ENCODE data around the gene GMDS. TPM values are rescaled to one million over a fixed set of nuclear protein-coding genes. Genes with fewer than 3 reads are reported as not detected.

Gene GMDS
- total and polyA plus RNA-seq, 2 of the 4 experiments (the other 2 are of a cell fraction): 7.3 to 21.9 TPM

DNA sequence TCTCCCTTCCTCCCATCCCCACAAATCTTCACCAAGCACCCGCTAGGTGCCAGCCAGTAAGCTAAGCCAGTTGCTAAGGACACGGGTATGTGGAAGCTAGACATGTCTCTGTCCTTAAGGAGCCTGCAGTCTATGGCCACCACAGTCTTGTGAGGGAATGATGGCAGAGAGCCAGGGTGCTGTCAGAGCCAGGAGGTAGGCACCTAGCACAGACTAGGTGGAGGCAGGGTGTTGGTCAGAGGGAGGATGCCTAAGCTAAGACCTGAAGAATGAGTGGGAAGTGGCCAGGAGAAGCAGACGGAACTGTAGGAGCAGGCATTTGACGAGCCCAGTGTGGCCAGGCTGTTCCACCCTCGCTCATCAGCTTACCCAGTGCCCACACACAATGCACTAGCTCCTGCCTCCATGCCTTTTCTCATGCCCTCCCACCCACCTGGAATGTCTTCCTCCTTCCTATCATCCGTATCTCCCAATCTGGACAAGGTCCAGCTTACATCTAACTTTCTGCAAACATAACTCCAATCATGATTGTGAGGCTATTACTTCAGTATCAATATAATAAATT, 510.1 kb downstream of the GMDS start:
- H3K9me3 ChIP-seq (ENCODE audit: control insufficient read depth, insufficient read depth, low read length): no peaks in the 10 kb centered on the region; the same call in 1 of the 2 replicates
- H2BK20ac ChIP-seq (ENCODE audit: low read depth, low read length): no peak overlapping the region
- no peak overlapping the region for H4K5ac ChIP-seq (ENCODE audit: low read depth, low read length)
- H2BK15ac ChIP-seq (ENCODE audit: low read depth, low read length): no peak overlapping the region
- H3K4me3 ChIP-seq (ENCODE audit: insufficient read depth, low read depth, low read length): no peak overlapping the region
- no peaks in the 10 kb centered on the region for H3K4me1 ChIP-seq (ENCODE audit: control insufficient read depth, insufficient read depth, low read length)
- no TSS peak for BruUV-seq (replicated peaks)
- DNase-seq (no peak), ATAC-seq (ENCODE audit: low read depth) (no peak)
- no peak overlapping the region for H4K8ac ChIP-seq (ENCODE audit: low read depth in 2 of 2, low read length in 2 of 2)
- no peaks in the 10 kb centered on the region for H3K79me1 ChIP-seq (ENCODE audit: low read depth in 1 of 2, low read length in 2 of 2)
- intact Hi-C loops (cut with micrococcal nuclease) (no loop called here), dilution Hi-C loops (cut with HindIII; ENCODE audit: low sequenced_read_pairs, unreplicated experiment) (no loop called here), in situ Hi-C loops (cut with MboI; ENCODE audit: low sequenced_read_pairs) (no loop called here)
- no peak overlapping the region for H2AK9ac ChIP-seq (replicated peaks; ENCODE audit: low read depth, low read length, poor library complexity)
- TF ChIP-seq, protein P1, sequence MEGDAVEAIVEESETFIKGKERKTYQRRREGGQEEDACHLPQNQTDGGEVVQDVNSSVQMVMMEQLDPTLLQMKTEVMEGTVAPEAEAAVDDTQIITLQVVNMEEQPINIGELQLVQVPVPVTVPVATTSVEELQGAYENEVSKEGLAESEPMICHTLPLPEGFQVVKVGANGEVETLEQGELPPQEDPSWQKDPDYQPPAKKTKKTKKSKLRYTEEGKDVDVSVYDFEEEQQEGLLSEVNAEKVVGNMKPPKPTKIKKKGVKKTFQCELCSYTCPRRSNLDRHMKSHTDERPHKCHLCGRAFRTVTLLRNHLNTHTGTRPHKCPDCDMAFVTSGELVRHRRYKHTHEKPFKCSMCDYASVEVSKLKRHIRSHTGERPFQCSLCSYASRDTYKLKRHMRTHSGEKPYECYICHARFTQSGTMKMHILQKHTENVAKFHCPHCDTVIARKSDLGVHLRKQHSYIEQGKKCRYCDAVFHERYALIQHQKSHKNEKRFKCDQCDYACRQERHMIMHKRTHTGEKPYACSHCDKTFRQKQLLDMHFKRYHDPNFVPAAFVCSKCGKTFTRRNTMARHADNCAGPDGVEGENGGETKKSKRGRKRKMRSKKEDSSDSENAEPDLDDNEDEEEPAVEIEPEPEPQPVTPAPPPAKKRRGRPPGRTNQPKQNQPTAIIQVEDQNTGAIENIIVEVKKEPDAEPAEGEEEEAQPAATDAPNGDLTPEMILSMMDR (conservative IDR thresholded peaks at IDR 0.05; ENCODE audit: low read depth, low read length): no peak
- TF ChIP-seq, protein P2, sequence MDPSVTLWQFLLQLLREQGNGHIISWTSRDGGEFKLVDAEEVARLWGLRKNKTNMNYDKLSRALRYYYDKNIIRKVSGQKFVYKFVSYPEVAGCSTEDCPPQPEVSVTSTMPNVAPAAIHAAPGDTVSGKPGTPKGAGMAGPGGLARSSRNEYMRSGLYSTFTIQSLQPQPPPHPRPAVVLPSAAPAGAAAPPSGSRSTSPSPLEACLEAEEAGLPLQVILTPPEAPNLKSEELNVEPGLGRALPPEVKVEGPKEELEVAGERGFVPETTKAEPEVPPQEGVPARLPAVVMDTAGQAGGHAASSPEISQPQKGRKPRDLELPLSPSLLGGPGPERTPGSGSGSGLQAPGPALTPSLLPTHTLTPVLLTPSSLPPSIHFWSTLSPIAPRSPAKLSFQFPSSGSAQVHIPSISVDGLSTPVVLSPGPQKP (IDR thresholded peaks at IDR 0.05; ENCODE audit: borderline replicate concordance, low read depth, low read length): no peak
- no peak for TF ChIP-seq NFE2L2 (IDR thresholded peaks at IDR 0.05; ENCODE audit: low read depth, low read length)
- no peak for TF ChIP-seq RAD21 (IDR thresholded peaks at IDR 0.05; ENCODE audit: low read length)
- no peak for TF ChIP-seq POLR2A (IDR thresholded peaks at IDR 0.05; ENCODE audit: low read depth, low read length)
- no peak for TF ChIP-seq RCOR1 (IDR thresholded peaks at IDR 0.05; ENCODE audit: insufficient replicate concordance, low read length)
- TF ChIP-seq MXI1 (IDR thresholded peaks at IDR 0.05; ENCODE audit: borderline replicate concordance, low read depth, low read length): no peak
- TF ChIP-seq BHLHE40 (IDR thresholded peaks at IDR 0.05; ENCODE audit: low read depth, low read length): no peak
- TF ChIP-seq, protein P3, sequence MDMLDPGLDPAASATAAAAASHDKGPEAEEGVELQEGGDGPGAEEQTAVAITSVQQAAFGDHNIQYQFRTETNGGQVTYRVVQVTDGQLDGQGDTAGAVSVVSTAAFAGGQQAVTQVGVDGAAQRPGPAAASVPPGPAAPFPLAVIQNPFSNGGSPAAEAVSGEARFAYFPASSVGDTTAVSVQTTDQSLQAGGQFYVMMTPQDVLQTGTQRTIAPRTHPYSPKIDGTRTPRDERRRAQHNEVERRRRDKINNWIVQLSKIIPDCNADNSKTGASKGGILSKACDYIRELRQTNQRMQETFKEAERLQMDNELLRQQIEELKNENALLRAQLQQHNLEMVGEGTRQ (IDR thresholded peaks at IDR 0.05; ENCODE audit: low read depth, low read length): no peak
- no peak for TF ChIP-seq RFX5 (IDR thresholded peaks at IDR 0.05; ENCODE audit: low read depth, low read length)
- TF ChIP-seq SMC3 (IDR thresholded peaks at IDR 0.05; ENCODE audit: low read depth, low read length): no peak
- no peak for TF ChIP-seq MAZ (IDR thresholded peaks at IDR 0.05; ENCODE audit: borderline replicate concordance, low read depth, low read length)
- no peak for TF ChIP-seq MAFK (IDR thresholded peaks at IDR 0.05; ENCODE audit: low read depth, low read length)
- no peak for TF ChIP-seq FOS (IDR thresholded peaks at IDR 0.05; ENCODE audit: low read depth, low read length)
- TF ChIP-seq CEBPB (IDR thresholded peaks at IDR 0.05; ENCODE audit: low read depth, low read length): no peak
- TF ChIP-seq CHD1 (IDR thresholded peaks at IDR 0.05; ENCODE audit: low read depth, low read length): no peak
- no peak overlapping the region for H3K27ac ChIP-seq (ENCODE audit: insufficient read depth, low read length)
- H3K23ac ChIP-seq (ENCODE audit: low read depth, low read length): no peak overlapping the region
- H3K14ac ChIP-seq (replicated peaks; ENCODE audit: low read depth, low read length): no peak overlapping the region
- H4K91ac ChIP-seq (ENCODE audit: insufficient read depth, low read depth, low read length): no peak overlapping the region
- WGBS, 2 experiments (ENCODE audit: extremely low coverage in 2 of 2, insufficient read length in 1 of 2): 60% methylated on average over 1 of the region's 6 CpGs; no CpG with 5 or more reads in 1 of the 2 experiments
- no peak overlapping the region for H3K4me2 ChIP-seq (ENCODE audit: low read depth, low read length)
- ChIA-PET POLR2A (ENCODE audit: unreplicated experiment) (no interaction called here), CTCF (no interaction called here)
- H2AK5ac ChIP-seq (ENCODE audit: low read depth, low read length): no peak overlapping the region
- H3K9me1 ChIP-seq (ENCODE audit: insufficient read depth, low read length): peaks cover 8% of the 10 kb centered on the region
- H3K27me3 ChIP-seq (ENCODE audit: control insufficient read depth, insufficient read depth, low read length): no peaks in the 10 kb centered on the region
- H4K20me1 ChIP-seq (ENCODE audit: insufficient read depth, low read length): no peaks in the 10 kb centered on the region
- no peaks in the 10 kb centered on the region for H3K36me3 ChIP-seq (ENCODE audit: control insufficient read depth, insufficient read depth, low read length)
- H2BK120ac ChIP-seq (ENCODE audit: low read depth, low read length): no peak overlapping the region
- H3K4ac ChIP-seq (ENCODE audit: low read depth, low read length): no peak overlapping the region
- H3K9ac ChIP-seq (ENCODE audit: low read depth, low read length): no peak overlapping the region
- H2BK5ac ChIP-seq (ENCODE audit: low read depth, low read length, poor library complexity, severe bottlenecking): no peak overlapping the region
- no peak overlapping the region for H2AFZ ChIP-seq (replicated peaks; ENCODE audit: low read length, poor library complexity)
- no peak overlapping the region for H3K18ac ChIP-seq (ENCODE audit: low read depth, low read length)
- H3K56ac ChIP-seq (ENCODE audit: extremely low read depth, insufficient read depth, low read length): no peak overlapping the region
